ENCODE data around the gene GALNTL6. TPM values are rescaled to one million over a fixed set of nuclear protein-coding genes. Genes with fewer than 3 reads are reported as not detected.

GALNTL6 gene
- total RNA-seq, 8 experiments from 2014 or later = 2.4 to 22.2 (median 14.2) TPM

GRCh38 chr4:173057442-173057841, 1244.2 kb downstream of the GALNTL6 start:
- in situ Hi-C loops (cut with MboI; ENCODE audit: low pct_unique_long_range_greater_than_20kb in 2 of 9, low sequenced_read_pairs in 9 of 9, unreplicated experiment in 9 of 9) = no loop called here
- Histone ChIP-seq H3K4me1 (replicated peaks in 1 of 2) (peaks cover 0 to 26% of the 10 kb centered on the region in 2 donors), H3K27ac (no peak overlapping the region), H3K4me3 (no peak overlapping the region)
- 0 to 92% (median 81%) methylated on average over 1 to 3 of the region's 3 CpGs; no CpG with 5 or more reads in 1 of the 10 experiments for WGBS, 10 experiments
- no peak for ATAC-seq (replicated peaks in 6 of 8)

- Histone ChIP-seq H3K4me1 (replicated peaks in 1 of 2) (peaks cover 0 to 26% of the 10 kb centered on the region in 2 donors), H3K4me3 (no peak overlapping the region), H3K27ac (no peak overlapping the region)
- no peak for ATAC-seq (replicated peaks in 6 of 8)
- in situ Hi-C loops (cut with MboI; ENCODE audit: low pct_unique_long_range_greater_than_20kb in 2 of 9, low sequenced_read_pairs in 9 of 9, unreplicated experiment in 9 of 9) = no loop called here
- 33 to 100% (median 71%) methylated on average over 1 of the region's 1 CpG; no CpG with 5 or more reads in 5 of the 10 experiments for WGBS, 10 experiments
Observed at GRCh38 chr4:173057901-173058300, 1244.7 kb downstream of the GALNTL6 start.

- no peak for ATAC-seq (replicated peaks in 6 of 8)
- Histone ChIP-seq H3K27ac (no peak overlapping the region), H3K4me1 (replicated peaks in 1 of 2) (peaks cover 0 to 14% of the 10 kb centered on the region in 2 donors), H3K4me3 (no peak overlapping the region)
- WGBS, 10 experiments = 29 to 90% (median 67%) methylated on average over 1 to 3 of the region's 4 CpGs; no CpG with 5 or more reads in 1 of the 10 experiments
- in situ Hi-C loops (cut with MboI; ENCODE audit: low pct_unique_long_range_greater_than_20kb in 2 of 9, low sequenced_read_pairs in 9 of 9, unreplicated experiment in 9 of 9) = no loop called here
Observed at GRCh38 chr4:173061160-173061559, 1248.0 kb downstream of the GALNTL6 start.

- ATAC-seq (replicated peaks in 6 of 8) = peak in 6 of 8 experiments; percentile 15 to 60 (median 54)
- no peak overlapping the region for H3K27ac ChIP-seq
Observed at GRCh38 chr4:173073939-173074500, 1260.8 kb downstream of the GALNTL6 start.

GRCh38 chr4:173074501-173074946, 1261.3 kb downstream of the GALNTL6 start:
- Histone ChIP-seq H3K4me3 (no peak overlapping the region), H3K4me1 (replicated peaks in 1 of 2) (peaks cover 9 to 11% of the 10 kb centered on the region in 2 donors), H3K27ac (no peak overlapping the region)
- ATAC-seq (replicated peaks in 6 of 8) = peak; percentile 56 to 96 (median 88)
- WGBS, 10 experiments = 0 to 100% (median 58%) methylated on average over 1 to 3 of the region's 3 CpGs; no CpG with 5 or more reads in 4 of the 10 experiments
- in situ Hi-C loops (cut with MboI; ENCODE audit: low pct_unique_long_range_greater_than_20kb in 2 of 9, low sequenced_read_pairs in 9 of 9, unreplicated experiment in 9 of 9) = no loop called here

More at GRCh38 chr4:173073939-173074500, 1260.8 kb downstream of the GALNTL6 start:
- Histone ChIP-seq H3K4me3 (no peak overlapping the region), H3K4me1 (replicated peaks in 1 of 2) (peaks cover 9 to 11% of the 10 kb centered on the region in 2 donors)
- WGBS, 10 experiments = 0 to 43% (median 22%) methylated on average over 1 of the region's 1 CpG; no CpG with 5 or more reads in 2 of the 10 experiments
- in situ Hi-C loops (cut with MboI; ENCODE audit: low pct_unique_long_range_greater_than_20kb in 2 of 9, low sequenced_read_pairs in 9 of 9, unreplicated experiment in 9 of 9) = no loop called here

GRCh38 chr4:173076903-173077634, 1263.9 kb downstream of the GALNTL6 start:
- in situ Hi-C loops (cut with MboI; ENCODE audit: low pct_unique_long_range_greater_than_20kb in 2 of 9, low sequenced_read_pairs in 9 of 9, unreplicated experiment in 9 of 9) = no loop called here
- Histone ChIP-seq H3K27ac (no peak overlapping the region), H3K4me3 (no peak overlapping the region), H3K4me1 (replicated peaks in 1 of 2) (peaks cover 9 to 11% of the 10 kb centered on the region in 2 donors)
- 21 to 100% (median 83%) methylated on average over 2 to 3 of the region's 3 CpGs; no CpG with 5 or more reads in 3 of the 10 experiments for WGBS, 10 experiments
- ATAC-seq (replicated peaks in 6 of 8) = no peak

GRCh38 chr4:173088144-173088543, 1274.9 kb downstream of the GALNTL6 start:
- in situ Hi-C loops (cut with MboI; ENCODE audit: low pct_unique_long_range_greater_than_20kb in 2 of 9, low sequenced_read_pairs in 9 of 9, unreplicated experiment in 9 of 9) = no loop called here
- H3K27ac ChIP-seq = no peak overlapping the region
- peaks cover 0 to 9% of the 10 kb centered on the region in 2 donors for H3K4me1 ChIP-seq (replicated peaks in 1 of 2)
- no peak for ATAC-seq (replicated peaks in 6 of 8)
- H3K4me3 ChIP-seq = no peak overlapping the region

Measured in motor neuron (in vitro differentiated cells).